TTC549 (cell line): ENCODE data around the gene GPR132.
"Not testable (repeated sequence)": the region's sequence is repeated elsewhere in the genome, so short reads cannot be mapped to it uniquely, and the experiment has no call there.

Experiments used
- FAIRE-seq: peaks from 2 replicates; lab custom pipeline; 2012; peaks lifted over from hg19 to GRCh38; lab: Jason Lieb, UNC

Gene GPR132, protein sequence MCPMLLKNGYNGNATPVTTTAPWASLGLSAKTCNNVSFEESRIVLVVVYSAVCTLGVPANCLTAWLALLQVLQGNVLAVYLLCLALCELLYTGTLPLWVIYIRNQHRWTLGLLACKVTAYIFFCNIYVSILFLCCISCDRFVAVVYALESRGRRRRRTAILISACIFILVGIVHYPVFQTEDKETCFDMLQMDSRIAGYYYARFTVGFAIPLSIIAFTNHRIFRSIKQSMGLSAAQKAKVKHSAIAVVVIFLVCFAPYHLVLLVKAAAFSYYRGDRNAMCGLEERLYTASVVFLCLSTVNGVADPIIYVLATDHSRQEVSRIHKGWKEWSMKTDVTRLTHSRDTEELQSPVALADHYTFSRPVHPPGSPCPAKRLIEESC

DNA sequence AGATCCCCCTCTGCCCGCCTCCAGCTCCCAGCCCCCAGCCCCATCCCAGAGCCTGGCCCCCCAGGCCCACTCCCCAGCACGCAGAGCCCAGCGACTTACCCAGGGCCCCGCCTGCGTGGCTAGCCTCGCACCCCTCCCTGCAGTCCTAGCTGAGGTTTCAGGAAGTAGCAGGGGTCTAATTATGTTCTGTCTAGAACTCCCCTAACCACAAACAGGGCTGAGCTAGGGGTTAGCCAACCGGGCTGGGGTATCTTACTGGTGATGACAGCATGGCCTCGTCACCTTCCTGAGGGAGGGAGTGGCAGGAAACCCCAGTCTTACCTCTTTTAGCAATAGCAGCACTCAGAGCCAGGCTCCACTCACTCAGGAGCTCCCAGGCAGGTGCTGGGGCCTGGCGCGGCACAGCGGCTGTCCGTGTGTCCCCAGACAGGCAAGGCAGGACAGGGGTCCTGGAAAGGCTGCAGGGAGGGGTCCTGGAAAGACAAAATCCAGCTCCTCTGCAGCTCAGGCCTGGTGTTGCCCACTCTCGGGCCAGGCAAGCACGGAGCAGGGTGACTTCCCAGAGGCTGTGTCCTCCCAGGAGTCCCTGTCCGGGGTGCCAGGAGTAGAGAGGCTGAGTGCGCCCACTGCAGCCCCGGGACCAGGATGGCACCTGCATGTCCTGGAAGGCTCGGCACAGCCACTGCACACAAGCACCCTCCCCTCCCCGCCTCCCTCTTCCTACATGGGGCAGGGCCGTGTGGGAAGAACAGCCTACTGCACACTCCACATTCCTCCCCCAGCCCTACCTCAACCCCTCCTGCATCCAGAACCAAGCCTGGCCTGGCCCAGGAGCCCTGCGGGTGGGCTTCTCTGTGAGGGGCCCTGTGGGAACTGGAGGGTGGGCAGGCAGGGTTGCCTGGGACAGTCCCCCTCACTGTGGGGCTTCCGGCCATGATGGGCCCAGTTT is at the start of gene GPR132:
Gene GPR132, minus strand, starts transcription at position 151 of the 949 bp plus-strand sequence. CDS start 10,010 bp downstream, outside the sequence.
- no peak for FAIRE-seq

DNA sequence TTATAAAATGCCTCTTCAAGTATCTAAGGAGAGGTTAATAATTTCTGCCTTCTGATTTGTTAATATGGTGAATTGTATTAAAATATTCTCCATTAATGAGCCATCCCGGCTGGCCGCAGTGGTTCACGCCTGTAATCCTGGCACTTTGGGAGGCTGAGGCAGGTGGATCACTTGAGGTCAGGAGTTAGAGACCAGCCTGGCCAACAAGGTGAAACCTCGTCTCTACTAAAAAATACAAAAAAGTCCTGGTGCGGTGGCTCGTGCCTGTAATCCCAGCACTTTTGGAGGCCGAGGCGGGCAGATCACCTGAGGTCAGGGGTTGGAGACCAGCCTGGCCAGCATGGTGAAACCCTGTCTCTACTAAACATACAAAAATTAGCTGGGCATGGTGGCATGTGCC is 44.0 kb upstream of the GPR132 start:
- FAIRE-seq, result not testable (repeated sequence)

DNA sequence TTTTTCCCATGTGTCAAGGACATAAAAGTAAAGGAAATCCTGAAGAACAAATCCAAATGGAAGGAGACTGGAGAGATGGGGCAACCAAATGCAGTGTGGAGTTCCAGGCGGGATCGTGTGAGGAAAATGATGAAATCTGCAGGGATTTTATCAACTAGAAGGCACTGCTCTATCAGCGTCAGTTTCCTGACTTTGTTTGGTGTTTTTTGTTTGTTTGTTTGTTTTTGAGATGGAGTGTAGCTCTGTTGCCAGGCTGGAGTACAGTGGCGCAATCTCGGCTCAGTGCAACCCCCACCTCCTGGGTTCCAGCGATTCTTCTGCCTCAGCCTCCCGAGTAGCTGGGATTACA is 43.3 kb upstream of the GPR132 start:
- FAIRE-seq, result no peak

DNA sequence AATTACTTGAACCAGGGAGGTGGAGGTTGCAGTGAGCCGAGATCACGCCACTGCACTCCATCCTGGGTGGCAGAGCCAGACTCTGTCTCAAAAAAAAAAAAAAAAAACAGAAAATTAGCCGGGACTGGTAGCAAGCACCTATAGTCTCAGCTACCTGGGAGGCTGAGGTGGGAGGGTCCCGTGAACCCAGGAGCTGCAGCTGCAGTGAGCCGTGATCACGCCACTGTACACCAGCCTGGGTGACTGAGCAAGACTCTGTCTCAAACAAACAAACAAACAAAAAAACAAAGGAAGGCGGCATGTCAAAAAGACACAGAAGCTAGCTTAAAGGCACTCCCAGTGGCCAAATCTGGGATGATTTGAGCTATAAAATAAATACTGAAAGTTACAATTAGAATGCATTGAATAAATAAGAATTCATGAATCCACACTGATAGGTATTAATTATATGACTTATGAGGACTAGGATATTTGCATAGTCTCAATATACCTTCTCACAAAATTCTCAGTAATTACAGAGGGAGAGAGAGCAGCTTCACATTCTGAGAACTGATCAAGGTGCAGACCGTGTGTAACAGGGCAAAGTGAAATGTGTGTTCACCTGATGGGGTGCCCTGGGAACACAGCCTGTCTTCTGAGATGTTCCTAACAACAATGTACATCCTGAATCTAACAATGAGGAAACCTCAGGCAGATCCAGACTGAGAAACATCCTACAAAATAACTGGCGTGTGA is 42.7 kb upstream of the GPR132 start:
- no peak for FAIRE-seq

DNA sequence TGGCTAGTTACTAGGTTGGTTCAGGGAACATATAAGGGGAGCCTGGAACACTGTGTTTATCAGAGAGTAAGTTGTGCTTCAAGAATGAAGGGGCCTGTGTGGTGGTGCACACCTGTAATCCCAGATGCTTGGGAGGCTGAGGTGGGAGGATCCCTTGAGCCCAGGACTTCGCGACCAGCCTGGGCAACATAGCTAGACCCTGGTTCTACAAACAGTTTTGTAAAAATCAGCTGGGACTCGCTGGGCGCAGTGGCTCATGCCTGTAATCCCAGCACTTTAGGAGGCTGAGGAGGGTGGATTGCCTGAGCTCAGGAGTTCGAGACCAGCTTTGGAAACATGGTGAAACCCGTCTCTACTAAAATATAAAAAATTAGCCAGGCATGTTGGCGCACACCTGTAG is 42.1 kb upstream of the GPR132 start:
- no peak for FAIRE-seq

DNA sequence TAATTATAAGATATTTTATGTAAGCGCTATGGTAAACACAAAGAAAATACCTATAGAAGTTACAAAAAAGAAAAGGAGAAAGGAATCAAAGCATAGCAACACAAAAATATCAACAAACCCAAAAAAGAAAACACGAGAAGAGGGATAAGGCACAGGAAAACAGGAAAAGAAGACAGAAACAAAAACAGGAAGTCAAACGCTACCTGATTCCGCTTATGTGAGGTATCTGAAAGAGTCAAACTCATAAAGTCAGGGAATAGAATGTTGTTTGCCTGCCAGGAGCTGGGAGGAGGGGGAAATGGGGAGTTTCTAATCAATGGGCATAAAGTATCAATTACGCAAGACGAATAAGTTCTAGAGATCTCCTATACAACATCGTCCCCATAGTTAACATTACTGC is 39.9 kb upstream of the GPR132 start:
- FAIRE-seq, result no peak

DNA sequence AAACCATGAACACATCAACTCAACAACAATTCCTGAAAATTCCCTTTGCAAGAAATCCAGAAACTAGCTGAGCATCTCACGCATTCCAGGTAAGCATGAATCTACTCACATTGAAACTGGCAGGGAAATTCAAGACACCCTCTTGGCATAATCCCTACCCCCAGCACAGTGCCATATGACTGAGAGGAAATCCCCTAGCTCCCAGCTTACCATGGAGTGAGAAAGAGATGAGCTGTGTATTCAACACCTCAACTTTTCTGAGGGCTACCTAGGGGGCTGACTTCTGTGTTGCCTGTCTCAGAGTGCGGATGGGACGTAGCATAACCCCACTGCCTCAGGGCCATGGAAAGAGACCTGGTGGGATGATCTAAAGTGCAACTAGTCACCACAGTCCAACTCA is 37.7 kb upstream of the GPR132 start:
- no peak for FAIRE-seq

DNA sequence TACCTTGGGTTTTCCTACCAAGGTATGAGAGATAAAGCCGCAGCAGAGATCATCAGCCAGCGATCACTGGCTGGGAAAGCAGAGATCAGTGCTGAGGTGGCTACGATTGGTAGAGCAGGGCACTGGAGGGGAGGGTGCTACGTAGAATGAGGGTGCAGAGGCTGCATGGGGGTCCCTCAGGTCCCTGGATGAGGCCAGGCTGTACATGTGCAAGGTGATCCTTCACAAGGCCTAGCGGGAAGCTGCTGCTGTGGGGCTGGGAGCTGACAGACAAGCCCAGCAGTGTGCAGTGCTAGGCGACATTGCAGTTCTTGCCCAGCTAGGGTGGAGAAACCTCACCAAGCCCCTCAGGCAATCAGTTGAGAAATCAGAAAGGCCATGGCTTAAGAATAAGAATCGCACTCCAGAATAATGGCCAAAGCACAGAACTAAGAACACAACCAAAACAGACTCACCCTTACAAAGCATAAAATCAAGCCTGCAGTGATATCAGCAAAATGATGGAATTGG is 37.2 kb upstream of the GPR132 start:
- no peak for FAIRE-seq

DNA sequence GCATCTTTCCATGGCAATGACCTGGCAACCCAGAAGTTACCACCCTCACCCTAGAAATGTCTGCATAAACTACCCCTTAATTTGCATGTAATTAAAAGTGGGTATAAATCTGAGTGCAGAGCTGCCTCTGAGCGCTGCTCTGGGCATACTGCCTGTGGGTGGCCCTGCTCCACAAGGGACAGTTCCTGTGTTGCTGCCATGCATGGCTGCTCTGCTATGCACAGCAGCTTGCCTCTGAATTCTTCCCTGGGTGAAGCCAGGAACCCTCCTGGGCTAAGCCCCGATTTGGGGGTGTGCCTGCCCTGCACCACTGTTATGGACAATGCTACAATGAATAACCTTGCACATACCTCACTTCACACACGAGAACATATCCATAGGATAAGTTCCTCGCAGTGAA is 35.7 kb upstream of the GPR132 start:
- no peak for FAIRE-seq

DNA sequence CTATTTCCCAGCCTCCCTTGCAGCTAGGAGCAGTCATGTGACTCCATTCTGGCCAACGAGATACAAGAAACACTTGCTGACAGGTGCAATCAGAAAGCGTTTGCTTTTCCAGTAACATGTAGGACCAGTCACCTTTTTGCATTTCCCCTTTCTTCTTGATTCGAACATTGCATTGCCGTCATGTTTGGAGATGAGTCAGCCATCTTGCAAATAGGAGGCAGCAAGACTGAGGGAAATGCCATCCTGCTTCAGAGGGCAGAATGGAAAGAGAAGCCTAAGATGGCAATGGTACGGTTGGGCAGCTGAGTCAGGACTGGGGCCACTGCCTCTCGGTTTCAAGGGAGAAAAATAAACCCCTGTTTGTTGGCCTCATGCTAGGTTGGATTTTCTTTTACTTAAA is 34.5 kb upstream of the GPR132 start:
- FAIRE-seq, result no peak

DNA sequence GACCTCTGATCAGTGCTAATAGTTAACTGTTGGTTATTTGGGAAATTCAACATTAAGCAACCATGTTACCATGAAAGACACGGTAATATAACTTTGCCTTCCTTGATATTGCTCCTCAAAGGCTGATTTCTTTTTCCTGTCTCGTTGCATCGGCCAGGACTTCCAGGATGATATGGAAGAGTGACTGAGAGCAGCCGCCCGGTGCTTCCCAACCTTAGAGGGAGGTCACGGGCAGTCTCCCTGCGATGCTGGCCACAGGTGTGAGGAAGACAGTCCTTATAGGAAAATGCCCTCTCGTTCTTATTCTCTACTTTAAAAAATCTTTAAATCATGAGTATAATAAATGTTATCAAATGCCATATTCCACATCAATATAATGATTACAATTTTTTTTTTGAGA is 33.1 kb upstream of the GPR132 start:
- no peak for FAIRE-seq

DNA sequence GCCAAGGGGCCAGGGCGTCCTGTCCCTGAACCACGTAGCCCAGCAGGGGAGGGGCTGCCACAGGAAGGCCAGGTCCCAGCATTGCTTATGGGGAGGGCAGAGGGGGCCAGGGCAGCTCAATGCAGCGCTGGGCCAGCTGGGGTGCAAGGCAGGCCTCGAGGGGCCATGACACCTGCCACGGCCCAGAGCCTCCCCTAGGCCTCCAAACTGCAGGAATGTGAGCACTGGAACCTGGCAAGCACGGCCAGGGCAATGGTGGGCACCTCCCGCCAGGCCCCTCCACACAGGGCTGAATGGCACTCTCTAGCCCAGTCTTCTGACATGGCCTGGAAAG is 32.5 kb upstream of the GPR132 start:
- FAIRE-seq, result no peak

DNA sequence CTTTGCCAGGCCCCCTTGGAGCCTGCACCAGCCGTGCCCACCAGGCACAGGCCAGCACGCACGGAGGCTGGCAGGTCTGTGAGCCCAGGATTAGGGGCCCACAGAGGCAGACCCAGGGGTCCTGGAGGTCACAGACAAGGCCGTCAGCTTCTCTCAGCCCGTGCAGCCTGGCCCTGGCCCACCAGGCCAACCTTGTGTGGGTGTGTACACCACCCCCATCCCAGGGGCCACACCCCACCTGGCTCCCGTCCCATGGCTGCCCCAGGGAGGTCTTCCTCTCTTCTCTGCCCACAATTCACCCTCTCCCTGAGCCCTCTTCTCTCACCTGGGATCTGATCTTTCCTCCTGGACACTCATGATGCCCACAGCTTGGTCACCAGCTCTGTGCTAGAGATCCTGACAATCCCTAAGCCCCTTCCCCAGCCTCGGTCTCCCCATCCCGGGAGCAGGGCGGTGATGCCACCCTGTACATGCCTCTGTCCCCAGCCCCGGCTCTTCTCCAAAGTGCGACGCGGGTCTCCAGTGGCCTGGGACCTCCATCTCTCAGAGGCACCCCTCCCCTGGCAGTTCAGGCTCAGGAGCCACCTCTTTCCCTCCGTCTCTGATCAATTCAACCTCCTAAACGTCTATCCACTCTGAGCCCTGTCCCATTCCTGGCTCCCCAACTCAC is 31.1 kb upstream of the GPR132 start:
- FAIRE-seq, result no peak

DNA sequence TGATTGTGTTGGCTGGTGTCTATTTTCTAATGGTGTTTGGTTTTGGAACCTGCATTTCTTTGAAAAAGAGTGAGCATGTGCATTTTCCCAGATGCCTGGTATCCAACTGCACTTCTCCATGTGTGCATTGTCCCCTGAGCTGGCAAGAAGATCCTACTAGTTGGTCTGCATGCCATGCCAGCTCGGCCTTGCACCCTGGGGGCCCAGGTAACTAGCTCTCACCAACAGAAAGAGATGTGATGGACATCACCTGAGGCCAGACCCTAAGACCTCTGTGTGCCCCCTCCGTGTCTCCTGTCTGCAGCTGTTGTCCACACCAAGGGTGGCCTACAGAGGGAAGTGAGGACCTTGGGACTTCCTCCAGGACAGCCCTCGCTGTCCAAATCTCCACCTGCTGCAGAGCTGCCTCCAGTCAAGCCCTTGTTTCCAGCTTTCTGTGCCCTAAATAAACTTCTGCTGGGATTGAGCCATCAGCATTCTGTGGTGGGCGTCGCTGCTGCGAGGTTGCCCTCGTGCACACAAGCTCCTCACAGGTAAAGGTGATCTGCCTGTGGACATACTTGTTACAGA is 30.1 kb upstream of the GPR132 start:
- no peak for FAIRE-seq

DNA sequence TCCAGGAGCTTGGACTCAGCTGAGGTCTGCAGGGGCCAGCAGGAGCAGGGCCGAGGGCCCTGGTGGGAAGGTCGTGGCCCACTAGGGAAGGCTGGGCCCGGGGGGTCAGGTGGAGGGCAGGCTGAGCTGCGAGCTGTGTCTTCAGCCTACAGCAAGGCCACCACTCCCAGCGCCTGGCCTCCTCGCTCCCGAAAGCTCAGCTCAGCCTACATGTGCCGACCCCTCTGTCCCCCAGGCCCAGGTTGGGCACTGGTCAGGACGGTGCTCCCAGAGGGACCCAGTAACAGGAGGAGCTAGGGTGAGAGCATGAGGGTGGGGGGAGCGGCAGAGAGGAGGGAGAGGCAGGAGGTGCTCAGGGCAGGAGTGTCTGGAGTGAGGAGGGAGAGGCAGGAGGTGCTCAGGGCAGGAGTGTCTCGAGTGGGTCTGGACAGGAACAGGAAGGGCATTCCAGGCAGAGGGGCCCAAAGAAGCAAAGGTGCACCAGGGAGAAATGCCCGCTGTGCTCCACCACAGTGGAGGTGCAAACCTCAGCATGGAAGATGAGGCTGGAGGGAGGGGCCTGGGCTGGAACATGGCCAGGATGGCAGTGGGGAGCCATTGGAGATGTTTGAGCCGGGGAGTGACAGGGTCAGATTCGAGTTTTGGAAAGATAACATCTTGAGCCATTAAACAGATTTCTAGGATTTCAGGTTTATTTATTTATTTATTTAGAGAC is 29.1 kb upstream of the GPR132 start:
- no peak for FAIRE-seq

DNA sequence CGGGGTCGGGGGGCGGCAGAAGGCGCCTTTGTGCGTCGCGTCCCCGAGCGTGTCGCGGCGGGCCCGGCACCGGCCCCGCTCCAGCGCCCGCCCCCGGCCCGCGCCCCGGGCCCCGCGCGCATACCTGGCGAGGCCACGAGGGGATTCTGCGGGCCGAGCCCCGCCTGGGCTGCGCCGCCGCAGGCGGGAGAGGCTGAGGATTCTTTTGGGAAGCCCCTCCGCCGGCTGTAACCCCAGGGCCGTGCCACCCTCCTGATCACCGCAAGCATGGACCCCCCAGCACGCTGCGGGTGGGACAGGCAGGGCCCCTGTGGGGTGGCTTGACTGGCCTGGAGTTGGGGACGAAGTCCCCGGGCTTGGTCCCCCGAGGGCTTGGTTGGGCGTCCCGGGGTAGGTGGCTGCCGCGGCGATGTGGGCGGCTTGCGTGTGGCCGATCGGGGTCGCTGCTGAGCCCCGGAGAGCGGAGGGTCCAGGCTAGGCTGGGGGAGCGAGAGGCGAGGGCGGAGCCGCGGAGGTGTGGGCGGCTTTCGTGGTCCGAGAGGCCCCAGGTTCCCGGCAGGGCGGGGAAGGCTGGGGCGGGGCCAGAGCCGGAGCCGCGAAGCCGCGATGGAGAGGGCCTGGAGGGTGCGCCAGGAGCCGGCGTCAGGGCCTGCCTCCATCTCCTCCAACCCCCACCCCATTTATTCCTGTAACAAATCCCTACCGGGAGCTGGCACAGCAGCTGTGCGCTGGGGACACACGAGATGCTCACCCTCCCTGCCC is 28.4 kb upstream of the GPR132 start:
- FAIRE-seq, result no peak

DNA sequence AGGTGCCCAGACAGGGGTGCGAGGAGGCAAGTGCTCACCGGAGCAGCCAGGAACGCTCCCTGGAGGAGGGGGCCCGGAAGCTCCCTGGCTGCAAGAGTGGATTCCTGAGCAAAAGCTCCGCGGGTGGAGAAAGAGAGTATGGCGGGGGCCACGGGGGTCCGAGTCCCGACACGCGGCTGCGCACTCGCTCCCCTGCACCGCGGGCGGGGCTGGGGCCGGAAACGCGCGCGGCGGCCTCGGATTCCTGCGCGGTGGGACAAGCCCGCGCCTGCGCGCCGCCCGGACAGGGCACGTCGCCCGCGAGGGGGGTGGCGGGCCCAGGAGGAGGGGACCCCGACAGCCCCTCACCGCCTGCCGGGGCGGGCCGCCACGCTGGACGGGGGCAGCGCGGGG is 27.8 kb upstream of the GPR132 start:
- no peak for FAIRE-seq

DNA sequence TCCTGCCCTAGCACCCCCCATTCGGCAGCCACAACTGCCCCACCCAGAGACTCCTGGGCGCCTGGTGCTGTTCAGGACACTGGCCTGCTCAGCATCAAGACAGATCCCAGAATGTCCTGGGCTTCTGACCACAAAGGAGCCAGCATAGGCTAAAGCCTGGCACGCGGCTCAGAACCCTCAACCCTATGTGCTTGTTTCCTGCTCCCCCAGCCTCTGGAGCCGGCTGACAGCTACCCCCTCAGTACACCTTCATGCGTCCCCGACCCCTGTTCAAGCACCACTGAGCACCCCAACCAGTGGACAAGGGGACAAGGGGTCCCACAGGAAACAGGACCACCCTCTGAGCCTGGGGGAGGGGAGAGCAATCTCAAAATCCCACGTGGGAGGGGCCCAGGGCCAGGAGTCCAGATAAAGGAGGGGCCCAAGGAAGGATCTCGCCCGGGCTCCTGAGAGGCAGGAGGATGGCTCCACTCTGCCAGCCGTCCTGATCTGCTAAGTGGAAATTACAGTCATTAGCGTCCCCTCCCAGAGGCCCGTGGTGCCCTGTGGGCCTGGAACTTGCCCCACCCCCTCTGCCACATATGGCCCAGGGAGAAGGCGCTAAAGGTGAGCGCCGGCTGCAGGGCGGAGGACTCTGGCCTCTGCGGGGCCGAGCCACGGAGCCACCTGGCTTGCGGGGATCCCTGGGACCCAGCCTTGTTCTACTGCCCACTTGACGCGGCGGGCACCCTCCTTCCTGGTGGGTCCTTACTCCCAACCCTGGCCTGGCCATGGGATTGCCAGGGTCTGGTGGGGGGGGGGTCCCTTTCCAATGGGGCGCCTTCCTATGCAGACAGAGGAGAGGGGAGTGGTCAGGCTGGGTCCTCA is 27.2 kb upstream of the GPR132 start:
- no peak for FAIRE-seq

DNA sequence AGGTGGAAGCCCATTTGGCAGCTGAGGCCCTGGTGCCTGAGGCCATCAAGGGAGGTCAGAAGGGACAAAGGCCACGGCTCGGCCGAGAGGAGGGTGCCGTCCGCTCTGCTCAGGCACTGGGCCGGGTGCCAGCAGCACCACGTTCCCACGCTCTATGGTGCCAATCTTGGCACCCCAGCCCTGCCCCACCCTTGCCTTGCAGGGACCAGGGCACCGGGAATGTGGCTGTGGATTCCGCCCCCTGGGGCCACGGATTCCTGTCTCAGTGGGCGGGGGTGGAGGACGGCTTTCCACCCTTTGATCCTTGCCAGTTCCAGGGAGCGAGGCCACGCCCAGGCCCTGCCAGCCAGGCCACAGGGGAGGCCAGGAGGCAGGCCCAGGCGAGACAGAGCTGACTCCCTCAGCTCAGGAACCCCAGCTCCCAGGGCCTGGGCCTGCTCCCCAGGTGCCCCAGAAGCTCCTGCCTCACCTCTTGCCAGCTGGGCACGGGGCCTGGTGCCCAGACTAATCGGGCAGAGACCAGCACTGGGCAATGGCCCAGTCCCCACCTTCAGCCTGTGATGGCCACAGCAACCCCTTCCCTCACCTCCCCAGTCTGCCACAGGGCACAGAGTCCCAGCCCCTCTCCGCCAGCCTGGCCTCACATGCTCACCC is 26.4 kb upstream of the GPR132 start:
- no peak for FAIRE-seq
